Fibroblast of villous mesenchyme (primary cell): ENCODE results near the gene CGN. TPM values are rescaled to one million over a fixed set of nuclear protein-coding genes. Genes with fewer than 3 reads are reported as not detected.

Source experiments
- DNase-seq: peaks from one replicate; pipeline ENCODE4 v3.0.0-alpha.2; 2010; ENCODE audit warnings: low read depth
- H3K4me3 ChIP-seq: 2 replicates; pipeline ENCODE4 v1.5.1; 2011; ENCODE audit warnings: low read depth, mild to moderate bottlenecking, low read length
- total RNA-seq: library from RNA; depleted of rRNA; stranded (reverse); fragments of >200 nt; gene quantifications from 2 replicates; pipeline ENCODE4 v1.2.3, GENCODE V29; 2012
- TF ChIP-seq, protein P1 (sequence below): IDR thresholded peaks from 2 replicates; pipeline ENCODE4 v1.5.1; 2012; ENCODE audit warnings: low read depth, mild to moderate bottlenecking, low read length; ENCODE audit not compliant: insufficient read depth

Gene CGN
- total RNA-seq, 1 donor = not detected

DNA sequence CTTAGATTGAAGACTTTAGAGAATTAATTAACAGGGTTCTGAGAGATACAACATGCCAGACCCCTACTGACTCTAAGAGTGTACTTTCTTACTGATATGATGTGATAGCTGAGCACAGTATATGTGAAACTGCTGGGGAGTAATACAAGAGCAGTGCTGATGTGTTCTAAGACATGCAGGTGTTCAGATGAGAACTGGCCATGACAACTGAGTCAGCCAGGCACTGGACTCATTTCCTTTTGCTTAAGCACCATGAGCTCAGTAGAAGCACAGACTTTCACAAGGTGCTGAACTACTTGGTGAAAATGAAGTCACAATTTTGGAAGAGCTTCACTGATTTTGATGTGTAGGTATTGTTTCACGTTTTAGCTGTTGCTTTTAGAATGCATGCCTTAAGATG lies 36.0 kb upstream of the CGN start:
- TF ChIP-seq, protein P1, sequence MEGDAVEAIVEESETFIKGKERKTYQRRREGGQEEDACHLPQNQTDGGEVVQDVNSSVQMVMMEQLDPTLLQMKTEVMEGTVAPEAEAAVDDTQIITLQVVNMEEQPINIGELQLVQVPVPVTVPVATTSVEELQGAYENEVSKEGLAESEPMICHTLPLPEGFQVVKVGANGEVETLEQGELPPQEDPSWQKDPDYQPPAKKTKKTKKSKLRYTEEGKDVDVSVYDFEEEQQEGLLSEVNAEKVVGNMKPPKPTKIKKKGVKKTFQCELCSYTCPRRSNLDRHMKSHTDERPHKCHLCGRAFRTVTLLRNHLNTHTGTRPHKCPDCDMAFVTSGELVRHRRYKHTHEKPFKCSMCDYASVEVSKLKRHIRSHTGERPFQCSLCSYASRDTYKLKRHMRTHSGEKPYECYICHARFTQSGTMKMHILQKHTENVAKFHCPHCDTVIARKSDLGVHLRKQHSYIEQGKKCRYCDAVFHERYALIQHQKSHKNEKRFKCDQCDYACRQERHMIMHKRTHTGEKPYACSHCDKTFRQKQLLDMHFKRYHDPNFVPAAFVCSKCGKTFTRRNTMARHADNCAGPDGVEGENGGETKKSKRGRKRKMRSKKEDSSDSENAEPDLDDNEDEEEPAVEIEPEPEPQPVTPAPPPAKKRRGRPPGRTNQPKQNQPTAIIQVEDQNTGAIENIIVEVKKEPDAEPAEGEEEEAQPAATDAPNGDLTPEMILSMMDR = no peak
- DNase-seq = no peak

DNA sequence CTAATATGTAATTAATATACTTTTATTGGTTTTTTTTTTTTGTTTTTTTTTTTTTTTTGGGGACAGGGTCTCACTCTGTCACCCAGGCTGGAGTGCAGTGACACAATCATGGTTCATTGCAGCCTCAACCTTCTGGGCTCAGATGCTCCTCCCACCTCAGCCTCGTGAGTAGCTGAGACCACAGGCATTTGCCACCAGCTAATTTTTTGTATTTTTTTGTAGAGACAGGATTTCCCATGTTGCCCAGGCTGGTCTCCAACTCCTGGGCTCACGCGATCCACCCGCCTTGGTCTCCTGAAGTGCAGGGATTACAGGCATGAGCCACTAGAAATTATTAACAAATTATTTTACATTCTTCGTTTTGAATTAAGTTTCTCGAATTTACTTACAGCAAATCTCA lies 35.1 kb upstream of the CGN start:
- no peak for DNase-seq
- no peak overlapping the region for H3K4me3 ChIP-seq
- TF ChIP-seq, protein P1 = no peak

More for the DNA sequence above, 36.0 kb upstream of the CGN start:
- no peak overlapping the region for H3K4me3 ChIP-seq

DNA sequence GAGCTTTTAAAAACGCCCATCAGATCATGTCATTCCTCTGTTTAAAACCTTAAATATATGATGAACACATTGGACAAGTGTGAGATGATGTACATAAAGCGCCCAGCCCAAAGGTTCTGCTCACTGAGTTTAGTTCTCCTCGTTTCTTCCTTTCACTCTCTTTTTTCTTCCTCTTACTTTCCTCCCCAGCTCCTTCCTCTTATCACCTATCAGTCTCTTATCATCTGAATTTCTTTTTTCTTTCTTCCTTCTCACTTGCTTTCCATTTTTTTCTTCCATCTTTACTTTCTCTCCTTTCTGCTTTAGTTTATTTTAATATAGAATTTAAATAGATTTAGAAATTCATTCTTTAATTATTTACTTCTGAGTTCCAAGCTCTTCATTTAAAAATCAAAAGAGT lies 34.1 kb upstream of the CGN start:
- TF ChIP-seq, protein P1 = no peak
- H3K4me3 ChIP-seq = no peak overlapping the region
- no peak for DNase-seq

DNA sequence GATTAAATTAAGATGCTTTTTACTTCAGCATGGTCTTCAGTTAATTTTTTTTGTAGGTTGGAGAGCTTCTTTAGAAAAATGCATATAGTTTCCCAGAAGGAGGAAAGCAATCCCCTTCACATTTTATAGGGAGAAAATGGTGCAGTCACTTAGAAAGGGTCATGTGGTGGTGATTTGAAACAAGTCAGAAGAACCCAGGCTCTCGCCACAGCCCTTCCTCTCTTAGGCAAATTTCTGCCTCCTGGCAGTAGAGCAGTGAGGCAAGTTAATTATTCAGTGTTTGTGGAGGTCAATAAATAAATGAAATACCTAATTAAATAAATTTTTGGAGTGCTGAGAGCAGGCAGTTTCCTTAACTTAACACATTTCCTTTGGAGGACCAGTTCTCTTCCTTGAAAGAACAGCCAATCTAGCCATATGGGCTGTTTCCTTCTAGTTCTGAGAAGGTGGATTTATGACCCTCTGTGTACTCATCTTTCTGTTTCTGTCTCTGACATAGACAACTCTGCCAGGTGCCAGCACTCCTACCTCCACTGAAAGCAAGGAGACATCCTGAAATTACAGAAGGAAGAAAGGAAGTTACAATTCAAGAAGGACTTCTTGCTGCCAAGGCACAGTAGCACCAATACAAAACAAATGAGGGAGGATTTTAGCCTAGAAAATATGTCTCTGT lies 32.9 kb upstream of the CGN start:
- TF ChIP-seq, protein P1 = no peak
- DNase-seq = no peak

DNA sequence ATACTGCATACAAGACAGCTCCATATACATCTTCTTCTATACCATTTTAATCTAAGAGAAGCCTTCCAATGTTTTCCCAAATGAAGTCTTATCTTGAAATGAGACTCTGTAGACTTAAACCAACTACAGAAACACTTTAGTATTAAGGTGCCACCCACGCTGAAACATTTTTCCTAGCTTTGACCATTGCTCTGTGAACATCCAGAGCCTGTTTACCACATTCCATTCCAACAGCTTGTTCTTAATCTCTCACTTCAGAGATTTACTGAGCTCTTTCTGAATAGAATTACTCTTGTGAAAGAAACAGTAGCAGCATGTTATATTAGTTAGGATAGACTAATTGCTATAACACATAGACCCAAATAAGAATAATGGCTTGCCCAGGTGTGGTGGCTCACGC lies 32.3 kb upstream of the CGN start:
- H3K4me3 ChIP-seq = no peak overlapping the region
- TF ChIP-seq, protein P1 = no peak
- peak; percentile 27 for DNase-seq

More for the DNA sequence above, 32.9 kb upstream of the CGN start:
- H3K4me3 ChIP-seq = no peak overlapping the region

DNA sequence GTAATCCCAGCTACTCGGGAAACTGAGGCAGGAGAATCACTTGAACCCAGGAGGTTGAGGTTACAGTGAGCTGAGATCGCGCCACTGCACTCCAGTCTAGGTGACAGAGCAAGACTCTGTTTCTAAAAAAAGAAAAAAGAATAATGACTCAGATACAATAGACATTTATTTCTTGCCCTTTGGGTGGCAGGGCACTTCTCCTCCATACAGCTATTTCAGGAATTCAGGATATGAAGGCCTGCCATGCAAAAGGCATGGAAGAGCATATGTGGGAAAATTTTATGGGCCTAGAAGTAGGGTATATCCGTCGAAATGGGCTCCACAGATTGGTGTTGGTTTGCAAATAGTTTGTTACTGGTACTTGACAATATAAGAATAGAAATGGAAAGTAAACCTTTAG lies 31.7 kb upstream of the CGN start:
- no peak overlapping the region for H3K4me3 ChIP-seq
- TF ChIP-seq, protein P1 = no peak
- DNase-seq = no peak

DNA sequence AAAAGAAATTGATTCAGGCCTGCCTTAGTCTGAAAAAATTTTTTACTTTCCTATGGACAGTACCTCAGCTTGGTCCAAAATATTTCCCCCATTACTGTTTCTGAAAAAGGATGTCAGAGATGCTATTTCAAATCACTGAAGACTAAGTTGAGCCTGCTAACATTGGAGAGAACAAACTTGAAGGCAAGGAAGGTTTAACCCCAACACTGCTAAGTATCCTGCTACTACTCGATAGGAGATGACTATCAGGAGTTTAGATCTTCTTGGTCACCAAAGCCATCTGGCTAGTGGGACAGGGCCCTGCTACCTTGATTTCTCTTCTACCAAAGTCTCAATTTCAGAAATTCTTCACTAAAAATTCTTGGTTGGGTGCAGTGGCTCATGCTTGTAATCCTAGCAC lies 29.2 kb upstream of the CGN start:
- H3K4me3 ChIP-seq = no peak overlapping the region

More for the DNA sequence above, 29.2 kb upstream of the CGN start:
- no peak for DNase-seq
- TF ChIP-seq, protein P1 = no peak
